ENCODE results near the gene RHEBL1.
A peak's percentile ranks its signal among the peaks of the same experiment; 100 is the strongest.

RHEBL1 gene

GRCh38 chr12:49069507-49070346 is at the start of gene RHEBL1:
TSS of gene RHEBL1 (minus strand) at chr12:49069979. CDS start at chr12:49069785, 194 bp downstream.
- DNase-seq, result peak; percentile 99

- DNase-seq, result no peak
Measured at GRCh38 chr12:49111206-49111605, 41.4 kb upstream of the RHEBL1 start.

GRCh38 chr12:49110464-49111155 is 40.8 kb upstream of the RHEBL1 start, which contains the start of gene LMBR1L:
TSS of gene LMBR1L (minus strand) at chr12:49110847. CDS start at chr12:49110555, 292 bp downstream.
- peak; percentile 96 for DNase-seq

- no peak for DNase-seq
Measured at GRCh38 chr12:49109641-49110463, 40.1 kb upstream of the RHEBL1 start.

- no peak for DNase-seq
Measured at GRCh38 chr12:49108958-49109404, 39.2 kb upstream of the RHEBL1 start.

GRCh38 chr12:49105504-49106084 is 35.8 kb upstream of the RHEBL1 start:
- DNase-seq, result no peak

GRCh38 chr12:49104822-49105221 is 35.0 kb upstream of the RHEBL1 start:
- no peak for DNase-seq

- no peak for DNase-seq
Measured at GRCh38 chr12:49100380-49100779, 30.6 kb upstream of the RHEBL1 start.

- DNase-seq, result no peak
Measured at GRCh38 chr12:49098703-49099102, 28.9 kb upstream of the RHEBL1 start.

GRCh38 chr12:49098035-49098451 is 28.3 kb upstream of the RHEBL1 start:
- DNase-seq, result peak; percentile 63

- DNase-seq, result no peak
Measured at GRCh38 chr12:49097381-49097780, 27.6 kb upstream of the RHEBL1 start.

- DNase-seq, result no peak
Measured at GRCh38 chr12:49094975-49095365, 25.2 kb upstream of the RHEBL1 start.

GRCh38 chr12:49094160-49094974 is 24.6 kb upstream of the RHEBL1 start, which contains the start of gene DHH:
TSS of gene DHH (minus strand) at chr12:49094801. CDS start at chr12:49094512, 289 bp downstream.
- DNase-seq, result no peak

GRCh38 chr12:49093792-49094159 is 24.0 kb upstream of the RHEBL1 start:
- no peak for DNase-seq

- DNase-seq, result no peak
Measured at GRCh38 chr12:49092816-49093406, 23.1 kb upstream of the RHEBL1 start.

GRCh38 chr12:49092086-49092815 is 22.5 kb upstream of the RHEBL1 start:
- DNase-seq, result peak; percentile 68

GRCh38 chr12:49091836-49092085 is 22.0 kb upstream of the RHEBL1 start:
- no peak for DNase-seq

GRCh38 chr12:49091056-49091835 is 21.5 kb upstream of the RHEBL1 start:
- DNase-seq, result no peak

- peak; percentile 44 for DNase-seq
Measured at GRCh38 chr12:49089821-49090773, 20.3 kb upstream of the RHEBL1 start.
